ENCODE results near the gene LYRM4.
A peak's percentile ranks its signal among the peaks of the same experiment; 100 is the strongest.

LYRM4 gene

DNA sequence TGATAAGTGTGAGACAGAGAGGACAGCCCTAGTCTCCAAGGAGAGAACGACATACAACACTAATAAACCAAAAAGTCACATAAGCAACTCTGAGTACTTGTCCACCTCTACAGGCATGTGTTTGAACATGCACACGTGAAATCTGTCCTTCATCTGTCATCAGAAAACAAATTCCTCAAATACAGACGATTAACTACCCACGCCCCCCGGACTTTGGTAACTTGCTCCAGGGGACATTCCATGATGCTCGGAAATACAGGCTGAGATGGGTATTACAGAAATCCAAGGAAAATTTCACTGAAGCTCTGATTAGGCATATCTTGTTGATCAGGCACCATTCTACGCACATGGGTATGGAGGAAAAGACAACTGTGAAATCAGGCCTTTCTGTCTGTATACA is 57.8 kb downstream of the LYRM4 start:
- DNase-seq = no peak

DNA sequence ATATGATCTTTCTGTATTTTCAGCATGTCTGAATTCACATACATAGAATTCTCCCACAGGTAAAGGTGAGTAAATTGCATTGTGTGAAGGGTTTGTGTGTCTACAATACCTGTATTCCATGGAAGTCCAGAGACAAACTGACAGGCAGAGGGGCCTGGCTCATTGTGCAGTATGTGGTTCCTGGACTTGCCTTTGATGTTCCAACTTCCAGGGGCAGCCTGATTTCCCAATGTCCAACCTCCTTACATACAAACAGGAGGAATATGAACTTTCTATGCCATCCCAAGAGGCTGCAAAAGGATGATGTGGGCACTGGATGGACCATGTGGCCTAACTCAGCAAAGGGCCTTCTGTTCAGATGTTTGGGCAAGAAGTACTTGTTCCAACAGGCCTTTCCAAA is 58.5 kb downstream of the LYRM4 start:
- no peak for DNase-seq

DNA sequence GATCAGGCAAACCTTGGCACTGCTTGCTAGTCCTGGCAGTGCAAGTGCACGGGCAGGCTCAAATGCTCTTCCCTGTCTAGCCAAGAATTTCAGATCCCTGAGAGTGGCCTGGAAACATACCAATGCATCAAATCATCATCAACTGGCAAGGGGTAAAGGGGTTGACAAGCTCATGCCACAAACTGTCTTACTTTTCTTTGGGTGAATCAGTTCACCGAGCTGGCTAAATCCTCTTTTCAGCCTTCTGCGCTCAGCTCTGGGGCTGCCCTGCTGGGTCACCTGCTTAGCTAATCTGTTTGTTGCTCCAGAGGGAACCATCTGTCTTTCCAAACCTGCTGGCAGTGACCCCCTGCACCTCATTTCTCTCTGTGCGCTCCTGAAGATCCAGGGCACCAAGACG is 59.5 kb downstream of the LYRM4 start:
- no peak for DNase-seq

DNA sequence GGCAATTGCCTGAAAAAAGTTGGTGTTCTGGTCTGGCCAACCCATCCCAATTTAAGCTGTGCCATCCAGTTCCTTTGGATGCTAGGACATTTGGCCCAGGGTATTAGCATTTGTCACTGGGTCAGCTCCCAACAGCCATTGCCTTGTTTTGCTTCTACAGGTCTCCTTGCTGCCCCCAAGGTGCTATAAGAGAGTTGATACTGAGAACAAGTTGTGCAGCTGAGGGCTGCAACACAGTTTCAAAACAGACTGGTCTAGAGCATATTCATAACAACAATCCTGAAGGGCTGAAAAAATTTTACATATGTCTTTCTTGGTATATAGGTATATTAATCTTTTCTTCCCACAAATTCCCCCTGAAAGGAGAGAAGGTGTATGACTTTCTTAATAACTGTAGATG is 61.0 kb downstream of the LYRM4 start:
- DNase-seq = no peak

DNA sequence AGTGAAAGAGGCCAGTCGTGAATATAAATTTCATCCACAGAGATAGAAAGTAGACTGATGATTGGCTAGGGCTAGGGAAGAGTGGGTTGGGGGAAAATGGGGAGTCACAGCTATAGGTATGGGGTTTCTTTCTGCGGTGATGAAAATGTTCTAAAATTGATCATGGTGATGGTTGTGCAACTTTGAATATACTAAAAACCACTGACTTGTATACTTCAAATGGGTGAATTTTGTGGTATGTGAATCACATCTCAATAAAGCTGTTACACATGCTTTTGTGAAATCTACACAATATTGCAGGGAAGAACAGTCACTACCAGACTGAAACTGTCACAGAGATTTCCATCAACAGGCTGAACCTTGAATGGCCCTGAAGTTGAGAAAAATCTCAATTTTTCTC is 61.5 kb downstream of the LYRM4 start:
- DNase-seq = no peak

DNA sequence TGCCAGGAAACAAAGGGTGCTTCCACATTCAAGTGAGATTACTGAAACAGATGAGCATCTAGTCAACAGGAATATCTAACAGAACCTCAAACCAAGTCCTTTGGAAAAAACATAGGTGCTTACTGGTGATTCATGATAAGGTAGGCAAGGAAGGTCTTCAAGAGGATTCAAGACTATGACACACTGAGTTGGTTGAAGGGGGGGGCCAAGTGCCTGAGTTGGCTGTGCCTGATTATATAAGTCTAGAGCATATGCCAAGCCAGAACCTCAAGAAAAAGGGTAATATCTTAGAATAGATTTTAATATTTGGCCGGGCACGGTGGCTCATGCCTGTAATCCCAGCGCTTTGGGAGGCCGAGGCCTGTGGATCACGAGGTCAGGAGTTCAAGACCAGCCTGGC is 63.7 kb downstream of the LYRM4 start:
- DNase-seq = no peak

DNA sequence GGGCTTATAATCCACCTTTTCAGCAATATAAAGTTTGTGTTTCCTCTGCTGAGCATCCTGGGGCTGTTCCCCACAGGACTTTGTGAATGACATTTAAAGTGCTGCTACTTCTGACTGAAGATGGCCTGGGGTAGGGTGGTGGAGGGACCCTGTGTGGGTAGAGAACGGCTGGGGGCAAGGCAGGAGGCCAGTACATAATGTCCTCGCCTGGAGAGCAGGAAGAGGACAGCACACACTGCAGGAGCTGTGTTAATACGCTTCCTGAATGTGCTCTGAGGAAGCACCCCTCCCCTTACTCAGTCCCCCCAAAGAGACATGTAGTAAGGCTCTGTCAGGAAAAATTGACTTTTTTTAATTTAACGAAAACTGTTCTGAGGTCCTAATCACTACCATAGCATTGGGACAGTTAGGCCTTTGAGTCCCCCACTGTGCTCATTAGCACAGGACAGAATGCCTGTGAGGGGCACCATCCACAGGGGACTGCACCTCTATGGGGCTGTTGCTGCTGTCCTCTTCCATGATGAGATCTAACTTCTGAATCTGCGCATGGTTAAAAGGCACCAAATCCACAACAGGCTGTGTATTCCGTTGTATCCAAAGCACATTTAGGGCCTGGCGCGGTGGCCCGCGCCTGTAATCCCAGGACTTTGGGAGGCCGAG is 68.5 kb downstream of the LYRM4 start:
- DNase-seq = no peak

DNA sequence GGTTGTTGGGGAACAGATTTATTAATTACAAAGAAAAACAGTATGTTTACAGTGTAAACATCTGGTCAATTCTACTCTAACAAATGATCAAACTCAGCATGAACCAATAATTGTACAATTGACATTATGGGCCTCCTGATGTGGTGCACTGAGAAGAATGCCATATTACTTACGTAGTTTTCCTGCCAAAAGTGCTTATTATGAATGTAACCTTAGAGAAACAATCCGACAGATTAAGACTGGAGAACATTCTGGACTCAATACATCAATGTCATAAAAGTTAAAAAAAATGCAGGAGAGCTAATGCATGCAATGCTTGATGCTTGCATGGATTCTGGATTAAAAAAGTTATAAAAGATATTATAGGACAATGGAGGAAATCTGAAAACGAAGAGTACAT is 69.0 kb downstream of the LYRM4 start:
- DNase-seq = no peak

DNA sequence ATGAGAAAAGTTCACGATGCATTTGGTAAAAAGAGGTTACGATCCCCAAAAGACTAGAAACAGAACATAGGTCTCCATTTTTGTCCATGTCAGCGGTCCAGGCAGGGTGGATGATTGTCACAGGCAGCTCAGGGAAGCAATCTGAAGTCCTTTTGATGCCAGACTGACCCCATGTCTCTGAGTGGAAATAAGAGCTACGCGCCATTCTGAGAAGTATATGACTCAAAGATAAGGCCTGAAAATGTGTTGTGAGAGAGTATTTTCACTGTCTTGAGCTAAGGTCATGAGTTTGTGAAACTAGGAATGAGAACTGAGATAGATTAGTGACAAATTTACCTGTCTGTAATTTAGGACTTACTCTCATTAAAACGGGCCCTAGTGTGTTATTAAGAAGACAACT is 69.5 kb downstream of the LYRM4 start:
- no peak for DNase-seq

DNA sequence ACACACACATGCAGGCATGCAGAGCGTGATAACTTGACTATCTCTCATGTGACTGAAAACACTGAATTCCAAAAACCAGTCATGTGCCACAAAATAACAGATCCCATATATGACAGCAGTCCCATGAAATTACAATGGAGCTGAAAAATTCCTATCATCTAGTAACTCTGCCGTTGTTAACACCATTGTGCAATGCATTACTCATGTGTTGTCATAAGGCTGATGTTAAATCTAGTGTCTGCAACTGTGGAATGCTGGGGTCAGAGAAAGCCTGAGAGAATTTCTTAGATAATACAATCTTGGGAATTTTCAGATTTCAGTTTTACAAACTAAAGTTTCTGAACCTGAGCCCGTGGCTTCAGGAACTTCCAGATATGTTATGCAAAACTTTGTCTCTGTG is 70.2 kb downstream of the LYRM4 start:
- no peak for DNase-seq

DNA sequence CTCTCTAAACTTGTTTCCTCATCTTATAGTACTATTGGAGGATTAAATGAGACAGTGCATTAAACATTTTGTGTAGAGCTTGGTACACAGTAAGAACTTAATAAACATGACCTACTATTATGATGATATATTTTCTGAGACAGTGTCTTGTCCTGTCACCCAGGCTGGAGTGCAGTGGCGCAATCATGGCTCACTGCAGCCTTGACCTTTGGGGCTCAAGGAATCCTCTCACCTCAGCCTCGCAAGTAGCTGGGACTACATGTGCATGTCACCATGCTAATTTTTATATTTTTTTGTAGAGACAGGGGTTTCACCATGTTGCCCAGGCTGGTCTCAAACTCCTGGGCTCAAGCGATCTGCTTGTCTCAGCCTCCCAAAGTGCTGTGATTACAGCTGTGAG is 72.1 kb downstream of the LYRM4 start:
- DNase-seq = no peak

DNA sequence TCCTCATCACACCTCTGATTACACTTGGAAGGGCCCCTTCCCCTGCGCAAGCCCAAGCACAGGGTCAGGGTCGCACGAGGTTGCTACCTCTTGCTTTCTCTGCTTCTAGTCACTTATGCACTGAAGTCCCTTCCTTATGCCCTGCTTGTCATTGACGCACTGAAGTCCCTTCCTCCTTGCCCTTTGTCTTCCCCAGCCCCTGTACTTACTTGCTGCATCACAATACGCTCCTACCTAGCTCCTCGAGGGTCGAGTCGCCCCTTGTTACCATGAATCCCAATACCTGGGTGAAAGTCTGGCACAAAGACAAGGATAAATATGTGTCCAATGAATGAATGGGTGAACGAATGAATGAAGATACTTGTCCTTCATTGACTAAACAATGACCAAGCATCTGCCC is 75.9 kb downstream of the LYRM4 start:
- DNase-seq = no peak

DNA sequence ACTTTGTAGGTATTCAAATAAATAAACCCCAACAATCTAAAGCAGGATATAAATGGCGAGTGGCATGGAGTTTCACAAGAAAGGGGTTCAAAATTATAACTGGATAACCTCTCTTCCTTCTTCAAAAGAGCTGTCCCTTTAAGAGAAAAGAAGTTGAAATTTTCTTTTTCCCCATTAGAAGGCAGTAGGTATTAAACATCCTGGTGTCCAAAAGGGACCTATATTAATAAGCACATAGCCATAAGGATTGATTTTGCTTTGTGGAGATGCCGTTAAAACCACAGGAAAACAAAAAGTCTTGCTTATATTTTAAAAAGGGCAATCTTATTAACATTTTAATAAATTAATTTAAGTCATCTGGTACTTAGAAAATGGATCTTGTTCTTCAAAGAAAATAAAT is 76.5 kb downstream of the LYRM4 start:
- DNase-seq = no peak

DNA sequence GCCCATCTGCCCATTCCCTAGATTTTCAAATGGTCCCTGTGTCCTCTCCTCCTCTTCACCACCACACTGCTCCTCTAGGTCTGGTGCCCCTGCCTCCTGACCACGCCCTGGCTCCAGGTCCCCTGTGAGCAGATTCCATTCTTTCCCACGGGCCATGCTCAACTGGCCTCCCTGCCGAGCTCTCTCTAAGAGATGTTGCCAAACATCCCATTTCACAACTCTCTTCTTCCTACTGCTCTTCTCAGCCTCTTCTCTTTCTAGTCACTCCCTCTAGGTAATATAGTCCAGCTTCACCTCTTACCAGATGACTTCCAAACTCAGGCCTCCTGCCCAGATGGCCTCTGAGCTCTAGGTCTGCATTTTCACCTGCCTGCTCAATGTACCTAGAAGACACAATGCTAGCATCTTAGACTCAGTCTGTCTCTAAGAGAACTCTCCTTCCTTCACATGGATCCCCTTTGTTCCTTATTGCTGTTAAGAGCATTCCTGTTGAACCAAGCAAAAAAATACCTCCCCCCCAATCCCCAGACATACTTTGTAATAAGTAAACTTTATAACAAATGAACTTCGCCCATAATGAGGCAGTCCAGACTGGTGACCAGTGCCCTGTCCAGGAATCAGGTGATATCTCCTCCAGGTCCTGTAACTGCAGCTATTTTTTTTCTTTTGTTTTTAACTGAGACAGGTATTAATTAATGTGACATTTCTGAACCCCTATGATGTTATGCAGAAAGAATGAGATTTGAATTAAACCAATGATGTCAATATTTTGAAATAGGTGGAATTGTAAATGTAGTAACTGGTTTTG is 79.0 kb downstream of the LYRM4 start:
- DNase-seq = no peak

DNA sequence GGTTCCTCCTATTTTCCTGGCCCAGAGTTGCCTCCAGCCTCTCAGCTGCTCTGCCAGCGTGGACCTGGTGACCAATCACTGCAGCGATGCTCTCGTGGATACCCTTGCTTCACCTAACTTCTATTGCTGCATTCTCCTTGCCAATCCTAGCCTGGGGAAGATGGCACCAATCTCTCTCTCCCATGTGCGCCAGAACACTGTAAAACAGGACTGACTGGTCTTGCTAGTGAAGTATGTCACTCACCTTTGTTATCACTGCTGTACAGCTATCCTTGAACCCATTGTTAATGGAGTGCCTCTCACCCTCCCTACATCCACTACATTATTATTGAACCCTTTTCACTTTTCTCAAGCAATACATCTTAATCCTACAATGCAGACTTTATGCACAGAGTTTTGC is 80.1 kb downstream of the LYRM4 start:
- no peak for DNase-seq

DNA sequence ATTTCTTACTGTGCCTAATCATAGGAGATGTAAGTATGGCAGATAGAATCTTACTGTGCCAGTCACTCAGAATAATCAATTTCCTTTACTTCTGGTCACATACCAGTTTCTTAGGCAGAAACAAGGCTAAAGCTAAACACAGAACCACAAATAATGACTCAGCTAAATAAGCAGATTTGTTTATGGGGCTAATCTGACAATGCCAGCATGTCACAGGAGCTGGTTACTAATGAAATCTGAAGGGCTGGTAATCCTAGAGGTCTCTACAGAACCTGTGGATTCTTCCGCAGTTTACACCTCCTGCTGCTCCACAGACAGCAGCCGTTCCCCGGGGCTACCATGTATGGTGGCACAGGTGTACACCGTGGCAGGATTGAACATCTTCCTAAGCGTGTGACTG is 80.8 kb downstream of the LYRM4 start:
- no peak for DNase-seq

DNA sequence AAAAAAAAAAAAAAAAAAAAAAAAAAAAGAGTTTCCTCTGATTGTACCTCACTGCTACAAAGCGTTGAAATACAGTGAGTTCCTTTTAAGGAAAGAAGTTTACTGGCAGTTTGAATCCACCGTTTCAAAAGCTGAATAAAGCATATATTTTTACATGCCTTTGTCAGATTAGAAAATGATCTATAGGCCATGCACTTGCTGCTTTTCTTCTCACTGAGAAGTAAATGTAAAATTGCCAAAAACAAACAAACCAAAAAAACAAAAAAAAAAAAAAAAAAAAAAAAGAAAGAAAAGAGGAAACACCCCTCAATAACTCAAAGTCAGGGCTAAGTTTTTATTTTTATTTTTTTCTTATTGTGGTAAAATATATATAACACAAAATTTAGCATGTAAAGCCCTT is 81.9 kb downstream of the LYRM4 start:
- DNase-seq = no peak

DNA sequence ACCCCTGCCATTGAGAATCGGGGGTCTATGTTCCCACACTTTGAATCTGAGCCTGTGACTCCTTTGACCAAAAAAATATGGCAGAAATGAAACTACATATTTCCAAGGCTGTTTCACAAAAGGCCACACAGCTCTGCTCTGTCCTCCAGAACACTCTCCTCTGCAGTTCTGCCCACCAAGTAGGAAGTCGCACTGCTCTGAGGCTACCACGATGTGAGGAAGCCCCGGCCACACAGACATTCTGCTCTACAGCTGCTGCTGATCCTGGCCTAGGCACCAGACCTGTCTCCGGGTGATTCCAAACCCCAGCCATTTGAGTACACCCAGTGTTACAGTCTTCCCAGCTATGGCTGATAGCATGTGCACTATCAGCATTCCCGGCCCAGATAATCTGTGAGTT is 85.1 kb downstream of the LYRM4 start:
- DNase-seq = no peak

DNA sequence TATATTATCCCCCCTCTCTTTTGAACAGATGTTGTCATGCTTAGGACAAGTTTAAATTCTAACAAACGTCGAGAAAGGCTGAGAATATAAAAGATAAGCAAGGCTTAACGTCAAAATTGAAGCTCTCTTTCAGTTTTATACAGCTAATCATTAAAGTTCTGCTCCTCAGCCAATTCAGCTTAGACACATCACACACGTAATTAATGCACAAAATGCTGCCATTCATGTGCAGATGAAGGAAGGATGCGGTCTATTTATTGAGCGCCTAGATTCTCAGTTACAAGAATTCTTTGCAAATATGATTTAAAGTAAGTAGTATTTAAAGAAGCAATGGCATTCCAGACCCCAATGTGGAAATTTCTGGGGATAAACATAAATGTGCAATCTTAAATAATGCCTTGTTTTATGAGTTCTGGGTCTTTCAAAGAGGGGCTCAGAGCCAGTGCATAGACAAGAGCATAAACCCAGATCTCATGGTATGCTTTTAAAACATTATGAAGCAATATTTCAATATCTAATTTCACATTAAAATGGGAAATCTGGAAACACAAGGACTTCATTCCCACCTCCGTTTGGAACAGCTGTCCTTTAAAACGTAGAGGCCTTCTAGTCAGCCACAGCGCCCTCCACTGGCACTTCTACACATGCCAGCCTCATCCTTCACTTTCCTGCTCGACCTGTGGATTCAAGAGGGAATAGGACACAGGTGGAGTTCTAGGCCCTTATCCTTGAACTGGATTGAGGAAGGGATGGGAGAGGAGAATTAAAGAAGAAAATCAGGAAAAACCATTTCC is 85.8 kb downstream of the LYRM4 start:
- DNase-seq = no peak

DNA sequence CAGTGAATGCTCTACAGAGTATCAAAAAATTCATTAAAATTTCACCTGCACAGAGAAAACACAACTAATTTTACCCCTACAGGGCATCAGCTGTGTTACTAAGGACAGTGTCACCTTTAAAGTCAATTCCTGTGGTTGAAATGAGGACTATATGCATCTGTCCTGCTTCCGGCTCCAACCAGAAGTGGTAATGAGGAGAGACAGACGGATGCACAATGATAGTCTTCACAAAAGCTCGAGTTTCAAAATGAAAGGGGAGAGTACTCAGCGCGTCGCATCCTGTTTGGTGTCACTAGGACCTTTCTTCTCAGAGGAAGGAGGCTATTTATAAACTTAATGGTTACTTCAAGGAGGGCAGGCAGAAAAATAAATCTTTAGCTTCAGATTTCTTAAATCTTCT is 86.5 kb downstream of the LYRM4 start:
- peak; percentile 65 for DNase-seq

DNA sequence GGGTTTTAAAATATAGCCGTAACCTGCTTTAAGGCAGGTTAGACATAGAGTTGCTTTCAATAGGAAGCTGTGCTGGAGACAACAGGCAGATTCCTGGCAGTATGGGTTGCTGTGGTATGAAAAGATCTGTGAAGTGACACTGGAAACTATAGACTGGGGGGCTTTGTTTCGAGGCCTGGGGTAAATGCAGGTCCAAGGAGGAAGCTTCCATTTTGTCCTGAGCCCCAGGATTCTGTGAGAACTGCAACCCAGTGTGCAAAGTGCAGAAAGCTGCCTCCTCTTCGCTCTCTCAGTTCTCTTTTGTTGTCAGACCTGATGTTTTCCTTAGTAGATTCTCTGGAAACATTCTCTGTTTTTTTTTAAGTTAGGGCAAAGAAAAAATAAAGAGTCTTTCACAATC is 86.9 kb downstream of the LYRM4 start:
- DNase-seq = no peak

DNA sequence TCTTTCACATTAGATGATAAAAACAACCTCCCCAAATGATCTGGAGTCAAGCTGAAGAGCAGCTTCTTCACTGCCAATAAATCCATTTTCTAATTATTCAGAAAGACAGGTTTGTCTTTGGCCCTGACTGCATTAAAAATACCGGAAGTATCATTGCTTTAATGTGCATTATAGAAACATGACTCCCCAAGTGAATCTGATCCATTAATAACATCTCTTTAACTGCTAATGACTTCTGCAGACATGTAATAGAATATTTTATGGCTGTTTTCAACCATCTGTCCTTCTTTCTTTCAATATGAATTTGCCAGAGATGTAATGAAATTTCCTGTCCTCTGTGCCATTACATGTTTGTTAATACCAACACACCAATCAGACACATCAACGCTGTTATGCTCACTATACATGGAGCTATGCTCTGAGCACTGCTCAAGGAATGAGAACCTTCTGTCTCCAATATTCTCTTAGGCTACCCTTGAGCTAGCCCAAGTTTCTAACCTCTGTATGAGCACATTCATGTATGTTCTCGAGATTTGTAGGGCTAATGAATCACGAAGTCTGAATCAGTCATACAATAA is 87.8 kb downstream of the LYRM4 start:
- no peak for DNase-seq

DNA sequence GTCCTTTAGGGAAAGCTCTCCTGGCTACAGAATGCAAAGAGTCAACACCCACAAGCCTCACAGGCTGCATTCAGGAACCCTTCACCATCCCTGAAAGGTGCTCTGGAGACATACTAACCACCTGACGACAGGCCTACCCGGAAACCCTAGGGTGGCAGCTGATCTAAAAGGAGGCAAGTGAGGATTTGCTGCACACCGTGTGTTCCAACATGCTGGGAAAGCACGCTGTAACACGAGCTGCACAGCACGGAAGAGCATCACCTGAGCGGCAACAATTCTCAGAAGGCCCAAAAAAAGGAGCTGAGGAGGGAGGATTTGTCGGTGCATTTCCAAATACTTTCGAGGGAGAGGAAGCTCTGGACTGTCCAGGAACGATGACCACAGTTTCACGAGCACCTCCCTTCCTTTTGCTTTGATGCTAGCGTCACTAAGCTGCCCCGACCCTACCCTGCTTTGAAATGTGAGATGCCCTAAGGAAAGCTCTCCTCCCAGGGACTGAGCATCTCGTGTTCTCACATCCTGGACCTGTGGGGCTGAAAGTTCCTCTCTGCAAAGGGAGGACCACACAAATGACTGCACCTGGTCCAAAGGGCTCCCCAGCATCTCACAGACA is 88.6 kb downstream of the LYRM4 start:
- no peak for DNase-seq
